Measurements from ENCODE around the gene ACOX2. TPM values are rescaled to one million over a fixed set of nuclear protein-coding genes. Genes with fewer than 3 reads are reported as not detected.

Gene ACOX2
- total and polyA plus RNA-seq, 4 donors = 74.3 to 214 (median 141) TPM

DNA sequence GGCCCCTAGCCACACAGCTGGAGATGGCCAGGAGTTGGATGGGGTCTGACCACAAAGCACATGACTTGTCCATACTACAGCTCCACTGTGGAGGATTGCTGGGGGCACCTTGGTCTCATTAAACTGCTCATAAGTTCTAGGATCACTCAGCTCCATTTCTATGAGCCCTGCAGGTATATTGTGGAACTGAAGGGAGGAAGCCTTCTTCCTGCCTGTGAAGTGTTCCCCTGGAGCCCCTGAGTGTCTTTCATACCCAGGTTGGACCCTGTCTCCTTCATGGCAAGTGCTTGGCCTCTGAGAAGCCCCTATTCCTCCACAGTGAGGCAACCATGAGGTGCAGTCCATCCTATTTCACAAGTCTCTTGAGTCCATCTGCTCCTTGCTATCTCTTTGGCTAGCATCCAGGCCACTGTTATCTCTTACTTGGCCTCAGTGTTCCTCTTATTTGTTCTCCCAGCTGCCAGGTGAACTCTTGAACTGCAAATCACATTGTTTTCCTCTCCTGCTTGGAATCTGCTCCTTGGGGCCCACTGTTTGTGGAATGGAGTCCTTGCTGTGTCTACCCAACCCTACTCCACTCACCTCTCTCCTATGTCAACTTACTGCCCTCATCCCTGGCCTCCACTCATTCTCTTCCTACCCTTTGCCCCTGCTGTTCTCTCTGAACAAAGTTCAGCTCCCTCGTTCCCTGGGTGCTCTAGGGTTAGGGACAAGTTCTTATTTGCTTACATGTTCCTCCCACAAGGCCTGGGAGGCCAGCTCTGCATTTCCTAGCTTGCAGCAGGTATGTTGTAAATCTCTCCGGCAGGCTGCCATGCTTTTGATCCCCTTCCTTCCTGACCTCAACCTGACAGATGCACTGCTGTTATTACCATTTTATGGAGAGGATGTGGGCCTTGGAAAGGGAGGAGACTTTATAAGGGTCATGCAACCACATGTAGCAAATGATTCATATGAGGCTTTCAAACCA lies 1.2 kb downstream of the ACOX2 start:
- H3K9me3 ChIP-seq (ENCODE audit: control insufficient read depth in 4 of 4, low read length in 3 of 4) = no peaks in the 10 kb centered on the region
- no peaks in the 10 kb centered on the region for H3K27me3 ChIP-seq (ENCODE audit: control insufficient read depth in 4 of 4, insufficient read depth in 4 of 4, low read length in 3 of 4)
- 5% methylated on average over 2 of the region's 2 CpGs for WGBS
- TF ChIP-seq YY1 (IDR thresholded peaks at IDR 0.05) (peak; percentile 81), RAD21 (IDR thresholded peaks at IDR 0.05) (peak; percentile 47 to 62), HNF4G (IDR thresholded peaks at IDR 0.05) (peak; percentile 100), JUND (IDR thresholded peaks at IDR 0.05) (peak; percentile 75 to 97), HNF4A (conservative IDR thresholded peaks at IDR 0.05) (peak; percentile 100), RXRA (IDR thresholded peaks at IDR 0.05) (peak; percentile 99), EGR1 (IDR thresholded peaks at IDR 0.05; ENCODE audit: low read depth in 2 of 2) (peak in 1 of 2 donors; percentile 74), FOXA1 (IDR thresholded peaks at IDR 0.05) (peak; percentile 87), SP1 (IDR thresholded peaks at IDR 0.05) (peak; percentile 99), TAF1 (conservative IDR thresholded peaks at IDR 0.05) (no peak), FOXA2 (IDR thresholded peaks at IDR 0.05) (peak; percentile 87), GABPA (IDR thresholded peaks at IDR 0.05 in 1 of 2, conservative IDR thresholded peaks at IDR 0.05 in 1 of 2) (peak in 1 of 2 donors; percentile 31), NR2F2 (IDR thresholded peaks at IDR 0.05) (peak; percentile 95)
- TF ChIP-seq, protein P1, sequence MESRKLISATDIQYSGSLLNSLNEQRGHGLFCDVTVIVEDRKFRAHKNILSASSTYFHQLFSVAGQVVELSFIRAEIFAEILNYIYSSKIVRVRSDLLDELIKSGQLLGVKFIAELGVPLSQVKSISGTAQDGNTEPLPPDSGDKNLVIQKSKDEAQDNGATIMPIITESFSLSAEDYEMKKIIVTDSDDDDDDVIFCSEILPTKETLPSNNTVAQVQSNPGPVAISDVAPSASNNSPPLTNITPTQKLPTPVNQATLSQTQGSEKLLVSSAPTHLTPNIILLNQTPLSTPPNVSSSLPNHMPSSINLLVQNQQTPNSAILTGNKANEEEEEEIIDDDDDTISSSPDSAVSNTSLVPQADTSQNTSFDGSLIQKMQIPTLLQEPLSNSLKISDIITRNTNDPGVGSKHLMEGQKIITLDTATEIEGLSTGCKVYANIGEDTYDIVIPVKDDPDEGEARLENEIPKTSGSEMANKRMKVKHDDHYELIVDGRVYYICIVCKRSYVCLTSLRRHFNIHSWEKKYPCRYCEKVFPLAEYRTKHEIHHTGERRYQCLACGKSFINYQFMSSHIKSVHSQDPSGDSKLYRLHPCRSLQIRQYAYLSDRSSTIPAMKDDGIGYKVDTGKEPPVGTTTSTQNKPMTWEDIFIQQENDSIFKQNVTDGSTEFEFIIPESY (IDR thresholded peaks at IDR 0.05) = peak; percentile 90
- TF ChIP-seq, protein P2, sequence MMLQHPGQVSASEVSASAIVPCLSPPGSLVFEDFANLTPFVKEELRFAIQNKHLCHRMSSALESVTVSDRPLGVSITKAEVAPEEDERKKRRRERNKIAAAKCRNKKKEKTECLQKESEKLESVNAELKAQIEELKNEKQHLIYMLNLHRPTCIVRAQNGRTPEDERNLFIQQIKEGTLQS (IDR thresholded peaks at IDR 0.05) = peak; percentile 62
- TF ChIP-seq, protein P3, sequence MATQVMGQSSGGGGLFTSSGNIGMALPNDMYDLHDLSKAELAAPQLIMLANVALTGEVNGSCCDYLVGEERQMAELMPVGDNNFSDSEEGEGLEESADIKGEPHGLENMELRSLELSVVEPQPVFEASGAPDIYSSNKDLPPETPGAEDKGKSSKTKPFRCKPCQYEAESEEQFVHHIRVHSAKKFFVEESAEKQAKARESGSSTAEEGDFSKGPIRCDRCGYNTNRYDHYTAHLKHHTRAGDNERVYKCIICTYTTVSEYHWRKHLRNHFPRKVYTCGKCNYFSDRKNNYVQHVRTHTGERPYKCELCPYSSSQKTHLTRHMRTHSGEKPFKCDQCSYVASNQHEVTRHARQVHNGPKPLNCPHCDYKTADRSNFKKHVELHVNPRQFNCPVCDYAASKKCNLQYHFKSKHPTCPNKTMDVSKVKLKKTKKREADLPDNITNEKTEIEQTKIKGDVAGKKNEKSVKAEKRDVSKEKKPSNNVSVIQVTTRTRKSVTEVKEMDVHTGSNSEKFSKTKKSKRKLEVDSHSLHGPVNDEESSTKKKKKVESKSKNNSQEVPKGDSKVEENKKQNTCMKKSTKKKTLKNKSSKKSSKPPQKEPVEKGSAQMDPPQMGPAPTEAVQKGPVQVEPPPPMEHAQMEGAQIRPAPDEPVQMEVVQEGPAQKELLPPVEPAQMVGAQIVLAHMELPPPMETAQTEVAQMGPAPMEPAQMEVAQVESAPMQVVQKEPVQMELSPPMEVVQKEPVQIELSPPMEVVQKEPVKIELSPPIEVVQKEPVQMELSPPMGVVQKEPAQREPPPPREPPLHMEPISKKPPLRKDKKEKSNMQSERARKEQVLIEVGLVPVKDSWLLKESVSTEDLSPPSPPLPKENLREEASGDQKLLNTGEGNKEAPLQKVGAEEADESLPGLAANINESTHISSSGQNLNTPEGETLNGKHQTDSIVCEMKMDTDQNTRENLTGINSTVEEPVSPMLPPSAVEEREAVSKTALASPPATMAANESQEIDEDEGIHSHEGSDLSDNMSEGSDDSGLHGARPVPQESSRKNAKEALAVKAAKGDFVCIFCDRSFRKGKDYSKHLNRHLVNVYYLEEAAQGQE (IDR thresholded peaks at IDR 0.05) = peak; percentile 66
- TF ChIP-seq, protein P4, sequence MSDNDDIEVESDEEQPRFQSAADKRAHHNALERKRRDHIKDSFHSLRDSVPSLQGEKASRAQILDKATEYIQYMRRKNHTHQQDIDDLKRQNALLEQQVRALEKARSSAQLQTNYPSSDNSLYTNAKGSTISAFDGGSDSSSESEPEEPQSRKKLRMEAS (IDR thresholded peaks at IDR 0.05) = peak; percentile 95
- TF ChIP-seq, protein P5, sequence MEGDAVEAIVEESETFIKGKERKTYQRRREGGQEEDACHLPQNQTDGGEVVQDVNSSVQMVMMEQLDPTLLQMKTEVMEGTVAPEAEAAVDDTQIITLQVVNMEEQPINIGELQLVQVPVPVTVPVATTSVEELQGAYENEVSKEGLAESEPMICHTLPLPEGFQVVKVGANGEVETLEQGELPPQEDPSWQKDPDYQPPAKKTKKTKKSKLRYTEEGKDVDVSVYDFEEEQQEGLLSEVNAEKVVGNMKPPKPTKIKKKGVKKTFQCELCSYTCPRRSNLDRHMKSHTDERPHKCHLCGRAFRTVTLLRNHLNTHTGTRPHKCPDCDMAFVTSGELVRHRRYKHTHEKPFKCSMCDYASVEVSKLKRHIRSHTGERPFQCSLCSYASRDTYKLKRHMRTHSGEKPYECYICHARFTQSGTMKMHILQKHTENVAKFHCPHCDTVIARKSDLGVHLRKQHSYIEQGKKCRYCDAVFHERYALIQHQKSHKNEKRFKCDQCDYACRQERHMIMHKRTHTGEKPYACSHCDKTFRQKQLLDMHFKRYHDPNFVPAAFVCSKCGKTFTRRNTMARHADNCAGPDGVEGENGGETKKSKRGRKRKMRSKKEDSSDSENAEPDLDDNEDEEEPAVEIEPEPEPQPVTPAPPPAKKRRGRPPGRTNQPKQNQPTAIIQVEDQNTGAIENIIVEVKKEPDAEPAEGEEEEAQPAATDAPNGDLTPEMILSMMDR (IDR thresholded peaks at IDR 0.05; ENCODE audit: low read depth, low read length, missing input control) = peak; percentile 13
- peak overlapping the region; percentile 83 to 86 for H3K27ac ChIP-seq (ENCODE audit: low read depth in 1 of 2, low read length in 2 of 2)
- H3K9ac ChIP-seq (ENCODE audit: low read depth in 1 of 2, low read length in 2 of 2) = peak overlapping the region; percentile 89 to 97
- H3K36me3 ChIP-seq (ENCODE audit: control insufficient read depth in 4 of 4, insufficient read depth in 3 of 4, low read depth in 1 of 4, low read length in 3 of 4) = peaks cover 10 to 14% (median 12%) of the 10 kb centered on the region in 4 donors
- no peak for DNase-seq (ENCODE audit: low spot score)
- peak overlapping the region in 2 of 3 donors; percentile 57 to 85 for H3K4me3 ChIP-seq (ENCODE audit: low read depth in 1 of 3, low read length in 3 of 3)
- peaks cover 12 to 83% (median 81%) of the 10 kb centered on the region in 4 donors for H3K4me1 ChIP-seq (ENCODE audit: control insufficient read depth in 4 of 4, insufficient read depth in 4 of 4, low read length in 3 of 4)
